ENCODE data around the gene MIA3. TPM values are rescaled to one million over a fixed set of nuclear protein-coding genes. Genes with fewer than 3 reads are reported as not detected.

MIA3 gene
- total and polyA plus RNA-seq, 8 donors, result 62.0 to 94.5 (median 83.0) TPM

DNA sequence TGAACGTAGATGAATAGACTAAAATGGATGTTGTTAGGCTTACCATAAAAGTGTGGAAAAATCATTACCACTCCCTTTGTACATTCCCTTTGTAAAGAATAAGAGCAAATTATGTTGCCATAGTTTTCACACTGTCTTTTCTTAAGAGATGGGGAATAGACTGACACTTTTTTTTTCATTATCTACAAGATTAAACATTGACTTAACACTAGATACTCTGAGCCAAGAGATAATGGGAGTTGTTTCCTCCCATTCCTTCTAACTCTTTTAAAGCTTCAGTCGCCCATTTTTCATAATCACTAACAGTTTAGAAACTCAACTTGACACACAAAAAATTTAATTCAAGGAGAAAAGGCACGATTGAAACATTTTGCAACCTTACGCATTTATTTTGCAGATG is 84.3 kb downstream of the MIA3 start:
- Histone ChIP-seq H3K9me3 (no peaks in the 10 kb centered on the region), H3K36me3 (peaks cover 0 to 41% of the 10 kb centered on the region in 2 donors), H3K4me1 (no peaks in the 10 kb centered on the region), H3K4me3 (no peak overlapping the region), H3K27me3 (no peaks in the 10 kb centered on the region), H3K27ac (no peak overlapping the region)
- intact Hi-C loops (cut with DNase I), result no loop called here
- no peak for DNase-seq
- no peak for ATAC-seq
- TF ChIP-seq, protein P1, sequence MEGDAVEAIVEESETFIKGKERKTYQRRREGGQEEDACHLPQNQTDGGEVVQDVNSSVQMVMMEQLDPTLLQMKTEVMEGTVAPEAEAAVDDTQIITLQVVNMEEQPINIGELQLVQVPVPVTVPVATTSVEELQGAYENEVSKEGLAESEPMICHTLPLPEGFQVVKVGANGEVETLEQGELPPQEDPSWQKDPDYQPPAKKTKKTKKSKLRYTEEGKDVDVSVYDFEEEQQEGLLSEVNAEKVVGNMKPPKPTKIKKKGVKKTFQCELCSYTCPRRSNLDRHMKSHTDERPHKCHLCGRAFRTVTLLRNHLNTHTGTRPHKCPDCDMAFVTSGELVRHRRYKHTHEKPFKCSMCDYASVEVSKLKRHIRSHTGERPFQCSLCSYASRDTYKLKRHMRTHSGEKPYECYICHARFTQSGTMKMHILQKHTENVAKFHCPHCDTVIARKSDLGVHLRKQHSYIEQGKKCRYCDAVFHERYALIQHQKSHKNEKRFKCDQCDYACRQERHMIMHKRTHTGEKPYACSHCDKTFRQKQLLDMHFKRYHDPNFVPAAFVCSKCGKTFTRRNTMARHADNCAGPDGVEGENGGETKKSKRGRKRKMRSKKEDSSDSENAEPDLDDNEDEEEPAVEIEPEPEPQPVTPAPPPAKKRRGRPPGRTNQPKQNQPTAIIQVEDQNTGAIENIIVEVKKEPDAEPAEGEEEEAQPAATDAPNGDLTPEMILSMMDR (IDR thresholded peaks at IDR 0.05), result no peak

DNA sequence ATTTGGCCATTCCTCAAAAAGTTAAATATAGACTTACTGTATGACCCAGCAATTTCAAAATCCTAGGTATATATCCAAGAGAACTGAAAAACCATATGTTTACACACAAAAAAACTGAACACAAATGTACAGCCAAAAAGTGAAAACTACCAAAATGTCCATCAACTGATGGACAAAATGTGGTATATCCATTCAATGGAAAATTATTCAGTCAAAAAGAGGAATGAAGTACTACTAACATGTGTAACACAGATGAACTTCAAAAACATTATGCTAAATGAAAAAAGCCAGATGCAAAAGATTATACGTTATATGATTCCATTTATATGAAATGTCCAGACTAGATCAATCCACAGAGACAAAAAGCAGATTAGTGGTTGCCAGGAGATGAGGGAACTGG is 86.4 kb downstream of the MIA3 start:
- TF ChIP-seq, protein P1 (IDR thresholded peaks at IDR 0.05), result no peak
- Histone ChIP-seq H3K27ac (no peak overlapping the region), H3K36me3 (peaks cover 0 to 36% of the 10 kb centered on the region in 2 donors), H3K9me3 (no peaks in the 10 kb centered on the region), H3K4me3 (no peak overlapping the region), H3K4me1 (peaks cover 3 to 9% of the 10 kb centered on the region in 2 donors), H3K27me3 (no peaks in the 10 kb centered on the region)
- no peak for DNase-seq
- no peak for ATAC-seq
- intact Hi-C loops (cut with DNase I), result no loop called here

DNA sequence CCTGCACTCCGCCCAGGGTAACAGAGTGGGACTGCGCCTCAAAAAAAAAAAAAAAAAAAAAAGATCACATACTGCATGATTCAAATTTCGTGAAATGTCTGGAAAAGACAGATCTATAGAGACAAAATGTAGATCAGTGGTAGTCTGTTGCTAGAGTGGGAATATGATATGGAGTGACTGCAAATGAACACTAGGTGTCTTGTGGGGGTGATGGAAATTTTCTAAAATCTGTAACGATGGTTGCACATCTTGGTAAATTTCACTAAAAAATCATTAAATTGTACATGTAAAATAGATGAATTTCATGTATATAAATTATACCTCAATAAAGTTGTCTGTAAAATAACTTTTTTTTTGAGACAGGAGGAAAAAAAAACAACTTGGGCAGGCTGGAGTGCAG is 88.9 kb downstream of the MIA3 start:
- Histone ChIP-seq H3K27me3 (no peaks in the 10 kb centered on the region), H3K27ac (no peak overlapping the region), H3K36me3 (peaks cover 0 to 11% of the 10 kb centered on the region in 2 donors), H3K4me1 (peaks cover 18 to 33% of the 10 kb centered on the region in 2 donors), H3K4me3 (no peak overlapping the region), H3K9me3 (no peaks in the 10 kb centered on the region)
- ATAC-seq (no peak), DNase-seq (no peak)
- TF ChIP-seq, protein P1 (IDR thresholded peaks at IDR 0.05), result no peak
- intact Hi-C loops (cut with DNase I), result no loop called here

DNA sequence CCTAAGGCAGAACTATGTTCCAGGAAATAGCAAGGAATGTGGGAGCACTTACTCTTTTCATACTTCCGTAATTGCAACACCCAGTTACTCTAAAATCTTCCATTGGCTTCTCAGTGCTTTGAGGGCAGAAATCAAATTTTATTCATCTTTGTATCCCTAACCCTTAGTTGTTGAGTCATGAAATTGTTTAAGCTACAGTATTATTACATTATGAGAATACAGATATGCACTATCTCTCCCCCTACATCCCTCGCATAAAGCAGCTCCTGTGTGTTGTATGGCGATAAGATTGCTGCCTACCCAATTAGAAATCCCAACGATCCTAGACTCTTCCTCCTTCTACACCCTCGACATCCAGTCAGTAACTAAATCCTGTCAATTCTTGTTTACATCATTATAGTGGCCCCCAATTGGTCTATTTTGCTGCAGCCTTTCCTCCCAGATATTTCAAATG is 91.8 kb downstream of the MIA3 start:
- Histone ChIP-seq H3K27me3 (no peaks in the 10 kb centered on the region), H3K27ac (peak overlapping the region; percentile 99), H3K4me1 (peaks cover 22 to 43% of the 10 kb centered on the region in 2 donors), H3K36me3 (no peaks in the 10 kb centered on the region), H3K4me3 (peak overlapping the region in 1 of 2 donors; percentile 69), H3K9me3 (no peaks in the 10 kb centered on the region)
- ATAC-seq (no peak), DNase-seq (no peak)
- intact Hi-C loops (cut with DNase I), result no loop called here
- TF ChIP-seq, protein P1 (IDR thresholded peaks at IDR 0.05), result no peak

DNA sequence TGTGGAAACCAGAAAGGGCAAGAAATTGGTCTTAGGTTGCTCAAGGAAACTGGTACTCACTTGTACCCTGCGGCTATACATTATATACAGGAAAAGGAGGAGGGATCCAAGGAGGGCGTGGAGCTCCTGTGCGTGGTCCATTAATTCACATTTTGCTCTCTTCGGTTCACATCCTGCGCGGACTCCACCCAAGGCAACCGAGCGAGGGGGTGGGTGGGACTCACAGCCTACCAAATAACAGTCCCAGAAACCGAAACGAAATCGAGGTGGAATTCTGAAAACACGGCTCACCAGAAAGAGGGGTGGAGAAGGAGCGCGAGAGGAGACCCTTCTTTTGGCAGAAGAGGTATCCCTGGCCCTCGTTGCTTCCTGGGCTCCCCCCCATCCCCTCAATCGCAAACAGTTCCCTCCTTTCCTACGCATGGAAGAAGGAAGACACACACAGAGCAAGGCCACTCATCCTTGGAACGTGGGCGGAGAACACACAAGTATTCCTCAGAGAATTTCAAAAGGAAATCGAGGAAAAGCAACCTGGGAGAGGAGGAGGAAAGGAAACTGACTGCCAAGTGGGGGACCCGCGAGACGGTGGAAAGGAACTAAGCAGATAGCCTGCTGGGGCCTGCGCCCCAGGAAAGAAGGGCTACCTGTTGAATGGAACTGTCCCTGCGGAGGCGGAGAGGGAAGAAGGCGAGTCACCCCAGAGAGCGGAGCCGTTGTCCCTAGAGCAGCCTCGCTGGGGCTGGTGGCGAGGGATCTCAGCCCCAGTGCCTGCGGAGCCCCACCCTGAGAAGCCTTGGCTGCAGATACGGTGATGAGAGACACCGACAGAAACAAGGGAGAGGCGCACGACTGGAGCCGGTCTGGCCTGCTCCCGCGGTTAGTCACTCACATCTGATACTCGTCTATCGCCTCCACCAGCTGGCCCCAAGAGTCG is 93.7 kb downstream of the MIA3 start:
- ATAC-seq, result peak; percentile 38
- intact Hi-C loops (cut with DNase I), result no loop called here
- H3K9me3 ChIP-seq, result no peaks in the 10 kb centered on the region
- peaks cover 0 to 16% of the 10 kb centered on the region in 2 donors for H3K36me3 ChIP-seq
- TF ChIP-seq, protein P1 (IDR thresholded peaks at IDR 0.05), result no peak
- DNase-seq, result peak; percentile 46 to 81 (median 58)
- peaks cover 24 to 56% of the 10 kb centered on the region in 2 donors for H3K4me1 ChIP-seq
- H3K27ac ChIP-seq, result peak overlapping the region; percentile 99
- peak overlapping the region; percentile 69 to 73 for H3K4me3 ChIP-seq
- H3K27me3 ChIP-seq, result no peaks in the 10 kb centered on the region
